ENCODE data around the gene TMEM138. TPM values are rescaled to one million over a fixed set of nuclear protein-coding genes. Genes with fewer than 3 reads are reported as not detected.

TMEM138 gene
- total RNA-seq, 1 donor from 2014 or later, result 30.7 TPM

GRCh38 chr11:61362542-61362875, 335 bp downstream of the TMEM138 start:
- Mint-ChIP-seq H3K27me3 (ENCODE audit: insufficient read depth, low read depth) (peaks cover 4% of the 10 kb centered on the region), H3K4me3 (peak overlapping the region; percentile 99), H3K4me1 (peaks cover 31% of the 10 kb centered on the region), H3K9me3 (no peaks in the 10 kb centered on the region), H3K27ac (peak overlapping the region; percentile 99), H3K36me3 (peaks cover 11% of the 10 kb centered on the region)
- Histone ChIP-seq H3K4me2 (peak overlapping the region; percentile 92), H3K9me3 (ENCODE audit: low read depth) (no peaks in the 10 kb centered on the region), H3K27me3 (no peaks in the 10 kb centered on the region), H3K4me1 (peaks cover 10% of the 10 kb centered on the region), H3F3A (ENCODE audit: low read depth) (peaks cover 13% of the 10 kb centered on the region), H4K20me1 (ENCODE audit: low read depth) (no peaks in the 10 kb centered on the region), H3K27ac (no peak overlapping the region), H2AFZ (replicated peaks) (peak overlapping the region; percentile 83), H3K79me2 (ENCODE audit: low read depth) (peaks cover 44% of the 10 kb centered on the region), H3K9ac (peak overlapping the region; percentile 88), H3K4me3 (peak overlapping the region; percentile 90), H3K36me3 (peaks cover 10% of the 10 kb centered on the region)
- no peak for DNase-seq (ENCODE audit: low spot score)
- TF ChIP-seq EZH2 (IDR thresholded peaks at IDR 0.05), result no peak
- TF ChIP-seq EZH2phosphoT487 (IDR thresholded peaks at IDR 0.05), result no peak
- TF ChIP-seq CTCF (IDR thresholded peaks at IDR 0.05), result no peak

- peaks cover 23% of the 10 kb centered on the region for H3K36me3 Mint-ChIP-seq
Observed at GRCh38 chr11:61364012-61364675, 2.0 kb downstream of the TMEM138 start.

GRCh38 chr11:61367406-61367805, 5.2 kb downstream of the TMEM138 start:
- H3K36me3 ChIP-seq, result peaks cover 10% of the 10 kb centered on the region
- H3K36me3 Mint-ChIP-seq, result peaks cover 46% of the 10 kb centered on the region
- no peak for TF ChIP-seq CTCF (IDR thresholded peaks at IDR 0.05)
- no peak for TF ChIP-seq EZH2 (IDR thresholded peaks at IDR 0.05)
- TF ChIP-seq EZH2phosphoT487 (IDR thresholded peaks at IDR 0.05), result no peak

More at GRCh38 chr11:61364012-61364675, 2.0 kb downstream of the TMEM138 start:
- Histone ChIP-seq H3K27me3 (no peaks in the 10 kb centered on the region), H3K9ac (no peak overlapping the region), H3K36me3 (peaks cover 10% of the 10 kb centered on the region), H3K4me2 (no peak overlapping the region), H3K4me1 (peaks cover 10% of the 10 kb centered on the region), H3F3A (ENCODE audit: low read depth) (peaks cover 13% of the 10 kb centered on the region), H3K4me3 (no peak overlapping the region), H3K27ac (no peak overlapping the region), H4K20me1 (ENCODE audit: low read depth) (no peaks in the 10 kb centered on the region), H3K79me2 (ENCODE audit: low read depth) (peaks cover 44% of the 10 kb centered on the region), H3K9me3 (ENCODE audit: low read depth) (no peaks in the 10 kb centered on the region), H2AFZ (replicated peaks) (no peak overlapping the region)
- Mint-ChIP-seq H3K9me3 (no peaks in the 10 kb centered on the region), H3K4me1 (peaks cover 30% of the 10 kb centered on the region), H3K4me3 (peak overlapping the region; percentile 99), H3K27me3 (ENCODE audit: insufficient read depth, low read depth) (peaks cover 4% of the 10 kb centered on the region), H3K27ac (no peak overlapping the region)
- DNase-seq (ENCODE audit: low spot score), result no peak
- no peak for TF ChIP-seq EZH2 (IDR thresholded peaks at IDR 0.05)
- no peak for TF ChIP-seq EZH2phosphoT487 (IDR thresholded peaks at IDR 0.05)
- TF ChIP-seq CTCF (IDR thresholded peaks at IDR 0.05), result no peak

More at GRCh38 chr11:61367406-61367805, 5.2 kb downstream of the TMEM138 start:
- H3K4me1 Mint-ChIP-seq, result peaks cover 14% of the 10 kb centered on the region
- H3F3A ChIP-seq (ENCODE audit: low read depth), result peaks cover 6% of the 10 kb centered on the region
- peaks cover 4% of the 10 kb centered on the region for H3K27me3 Mint-ChIP-seq (ENCODE audit: insufficient read depth, low read depth)
- H3K4me2 ChIP-seq, result no peak overlapping the region
- no peak for DNase-seq (ENCODE audit: low spot score)
- peaks cover 9% of the 10 kb centered on the region for H3K9me3 Mint-ChIP-seq
- no peak overlapping the region for H2AFZ ChIP-seq (replicated peaks)
- no peaks in the 10 kb centered on the region for H3K27me3 ChIP-seq
- no peak overlapping the region for H3K27ac Mint-ChIP-seq
- H3K27ac ChIP-seq, result no peak overlapping the region
- no peaks in the 10 kb centered on the region for H3K9me3 ChIP-seq (ENCODE audit: low read depth)
- no peak overlapping the region for H3K9ac ChIP-seq
- peaks cover 21% of the 10 kb centered on the region for H3K79me2 ChIP-seq (ENCODE audit: low read depth)
- H3K4me3 Mint-ChIP-seq, result no peak overlapping the region
- no peak overlapping the region for H3K4me3 ChIP-seq
- H4K20me1 ChIP-seq (ENCODE audit: low read depth), result no peaks in the 10 kb centered on the region
- H3K4me1 ChIP-seq, result peaks cover 6% of the 10 kb centered on the region
